Left colon (tissue), 2 donors: Measurements from ENCODE around the gene ATXN1. TPM values are rescaled to one million over a fixed set of nuclear protein-coding genes. Genes with fewer than 3 reads are reported as not detected.
"Not testable (repeated sequence)": the region's sequence is repeated elsewhere in the genome, so short reads cannot be mapped to it uniquely, and the experiment has no call there.

ENCODE experiments used
- ATAC-seq: fragments of 200-7000 bp; cut with Tn5 transposase; one replicate; pipeline ENCODE4 v1.9.1; 2020; ENCODE audit warnings: mild to moderate bottlenecking, moderate library complexity
- DNase-seq, 2 donors: peaks; one replicate each; pipeline ENCODE4 v3.0.0-alpha.2; 2020
- intact Hi-C, 2 donors: fragments of 100-400 bp; cut with DNase I in 1 of 2; cut with micrococcal nuclease in 1 of 2; formaldehyde crosslinking; loops; one replicate each; pipeline versions ENCODE4 v1.11.2 to v1.14.0; 2022; cut with DNase I, micrococcal nuclease
- total RNA-seq, 2 donors: library from RNA; stranded (reverse); fragmentation: NEBNext Ultra II Directional; extraction: Animal tissue kit (Norgen Biotek cat#: 25700); gene quantifications; one replicate each; pipeline ENCODE4 v1.2.1, GENCODE V29; 2021
- donor health status: DM: no; HTN: no; CAD: no.
- donor health status: DM: yes; HTN: yes; CAD: no.

The ATXN1 gene
- total RNA-seq, 2 donors from 2014 or later: 26.9 to 55.1 TPM

GRCh38 chr6:16291739-16292138, 469.5 kb downstream of the ATXN1 start:
- intact Hi-C loops: no loop called here
- DNase-seq: no peak
- no peak for ATAC-seq

GRCh38 chr6:16288163-16288562, 473.1 kb downstream of the ATXN1 start:
- DNase-seq: no peak
- no peak for ATAC-seq
- intact Hi-C loops: no loop called here

- intact Hi-C loops: no loop called here
- ATAC-seq (no peak), DNase-seq (peak in 1 of 2 donors; percentile 18)
These were observed 475.1 kb downstream of the ATXN1 start for GRCh38 chr6:16286151-16286522.

- intact Hi-C loops: no loop called here
- DNase-seq (no peak), ATAC-seq (no peak)
These were observed 475.7 kb downstream of the ATXN1 start for GRCh38 chr6:16285467-16286150.

- intact Hi-C loops: no loop called here
- DNase-seq (no peak), ATAC-seq (no peak)
These were observed 476.8 kb downstream of the ATXN1 start for GRCh38 chr6:16284472-16284871.

DNA sequence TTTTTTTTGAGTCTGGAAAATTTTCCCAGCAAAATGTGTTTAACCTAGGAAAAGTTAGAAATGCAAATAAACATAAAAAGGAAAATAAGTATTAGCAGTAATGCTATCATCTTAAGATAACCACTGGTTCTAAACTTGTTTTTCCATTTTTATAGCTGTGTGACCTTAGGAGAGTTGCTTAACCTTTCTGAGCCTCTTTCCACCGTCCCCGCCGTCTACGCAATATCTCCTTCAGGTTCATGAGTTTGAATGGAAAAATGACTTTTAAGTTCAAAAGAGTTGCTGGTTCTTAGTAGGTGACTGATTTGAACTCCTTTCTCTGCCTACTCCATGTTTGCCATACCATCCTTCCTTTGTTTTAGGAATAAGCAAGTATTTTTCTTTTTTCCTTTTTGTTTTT, 478.9 kb downstream of the ATXN1 start:
- ATAC-seq (no peak), DNase-seq (no peak)
- intact Hi-C loops: no loop called here

DNA sequence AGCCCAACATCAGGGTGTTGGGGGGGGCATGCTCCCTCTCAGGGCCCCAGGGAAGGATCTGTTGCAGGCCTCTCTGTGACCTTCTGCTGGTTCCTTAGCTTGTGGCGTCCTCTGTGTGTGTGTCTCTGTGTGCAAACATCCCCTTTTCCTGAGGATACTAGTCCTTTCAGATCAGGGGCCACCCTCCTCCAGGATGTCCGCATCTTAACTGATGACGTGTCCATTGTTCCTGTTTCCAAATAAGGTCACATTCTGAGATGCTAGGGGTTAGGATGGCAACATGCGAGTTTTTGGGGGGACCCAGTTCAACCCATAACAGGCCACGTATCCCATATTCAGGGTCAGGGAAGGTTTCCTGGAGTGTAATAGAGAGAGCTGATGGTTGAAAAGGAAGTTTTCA, 482.0 kb downstream of the ATXN1 start:
- no peak for ATAC-seq
- no peak for DNase-seq
- intact Hi-C loops: no loop called here

DNA sequence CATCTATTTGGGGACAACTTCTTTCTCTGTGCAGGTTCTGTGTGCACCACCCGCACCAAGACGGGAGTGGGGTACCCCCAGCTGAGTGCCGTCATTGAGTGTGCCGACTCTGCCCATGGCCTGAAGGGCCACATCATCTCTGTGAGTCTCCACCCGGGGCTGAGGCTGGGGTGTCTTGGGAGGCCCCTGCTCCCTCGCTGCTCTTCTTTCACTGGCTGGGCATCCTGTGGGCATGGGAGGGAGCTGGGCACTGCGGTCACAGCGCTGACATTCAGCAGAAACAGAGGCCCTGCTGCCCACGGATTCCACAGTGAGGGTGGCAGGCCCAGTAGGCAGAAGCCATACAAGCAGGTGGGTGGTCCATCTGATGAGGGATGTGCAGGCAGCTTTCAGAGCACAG, 482.5 kb downstream of the ATXN1 start:
- DNase-seq (no peak), ATAC-seq (no peak)
- intact Hi-C loops: no loop called here

GRCh38 chr6:16278048-16278724, 483.1 kb downstream of the ATXN1 start:
- DNase-seq (no peak), ATAC-seq (peak; percentile 55)
- intact Hi-C loops: no loop called here

DNA sequence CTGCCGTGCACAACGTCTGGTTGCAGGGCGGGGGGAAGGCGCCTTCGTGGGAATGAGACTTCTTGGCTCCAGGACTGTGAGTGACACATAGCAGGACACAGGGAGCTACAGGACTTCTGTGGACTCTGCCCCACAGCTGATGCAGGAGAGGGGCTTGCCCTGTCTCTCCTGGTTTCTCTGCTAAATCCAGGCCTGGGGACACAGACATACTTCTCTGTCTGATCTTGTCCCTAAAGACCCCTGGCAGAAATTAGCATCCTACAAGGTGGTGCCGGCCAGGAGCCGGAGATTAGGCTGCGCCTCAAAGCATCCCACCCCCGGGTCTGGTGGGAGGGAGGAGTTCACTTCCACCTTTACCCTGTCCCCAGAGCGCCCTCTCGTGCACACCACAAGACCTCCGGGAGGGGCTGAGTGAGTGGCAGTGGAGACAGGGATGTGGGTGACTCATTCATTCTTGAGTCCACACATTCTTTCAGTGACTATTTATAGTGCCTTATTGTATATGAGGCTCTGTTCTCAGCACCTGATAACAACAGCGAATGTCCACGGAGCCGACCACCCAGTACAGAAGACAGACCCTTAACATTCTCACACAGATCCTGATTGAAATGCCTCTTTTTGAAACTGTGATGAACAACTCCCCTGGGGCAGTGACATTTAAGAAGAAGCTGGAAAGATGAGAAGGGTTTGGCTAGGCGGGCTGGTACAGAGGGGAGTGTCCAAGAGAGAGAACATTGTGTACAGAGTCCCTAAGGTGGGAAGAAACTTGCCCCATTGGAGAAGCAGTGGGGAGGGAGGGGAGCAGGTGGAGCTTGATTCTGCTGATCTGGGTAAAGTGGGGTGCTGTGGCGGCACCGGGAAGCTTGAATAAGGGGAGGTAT, 483.9 kb downstream of the ATXN1 start:
- intact Hi-C loops: no loop called here

DNA sequence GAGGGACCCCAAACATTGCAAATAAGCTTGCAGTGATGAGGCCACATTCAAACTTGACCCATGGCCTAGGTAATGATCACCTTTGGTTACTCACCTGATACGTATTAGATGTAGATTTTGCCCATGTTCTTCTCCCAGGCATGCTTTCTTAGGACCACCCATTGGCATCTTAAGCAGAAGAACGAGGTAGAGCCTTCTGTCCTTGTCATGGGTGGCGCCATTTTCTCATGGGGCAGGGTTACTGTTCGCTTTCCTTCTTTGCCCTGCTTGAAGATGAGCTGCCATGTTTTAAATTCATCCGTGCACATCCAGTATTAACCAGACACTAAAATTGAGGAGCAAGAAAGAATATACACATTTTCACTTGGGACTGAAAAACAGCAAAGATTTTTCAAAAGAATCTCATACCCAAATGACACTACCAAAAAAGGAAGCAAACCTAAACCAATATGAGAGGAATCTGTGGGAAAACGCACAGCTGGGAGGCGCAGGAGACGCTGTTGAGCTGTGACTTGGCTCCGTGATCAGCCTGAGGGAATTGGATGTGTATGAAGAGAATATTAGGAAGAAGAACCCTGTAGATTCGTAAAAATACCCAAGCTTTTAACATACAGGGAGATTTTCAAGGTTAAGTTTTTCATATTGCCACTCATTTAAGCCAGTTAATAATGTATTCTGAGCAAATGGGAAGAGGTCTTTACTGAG, 486.2 kb downstream of the ATXN1 start:
- intact Hi-C loops: no loop called here
- DNase-seq (no peak), ATAC-seq (no peak)

More for the DNA sequence above, 483.9 kb downstream of the ATXN1 start:
- DNase-seq: peak; percentile 51 to 72
- peak; percentile 93 for ATAC-seq

- intact Hi-C loops: no loop called here
- DNase-seq (no peak), ATAC-seq (no peak)
These were observed 486.8 kb downstream of the ATXN1 start for GRCh38 chr6:16274483-16274882.

GRCh38 chr6:16273256-16273655, 488.0 kb downstream of the ATXN1 start:
- ATAC-seq (no peak), DNase-seq (no peak)
- intact Hi-C loops: no loop called here

DNA sequence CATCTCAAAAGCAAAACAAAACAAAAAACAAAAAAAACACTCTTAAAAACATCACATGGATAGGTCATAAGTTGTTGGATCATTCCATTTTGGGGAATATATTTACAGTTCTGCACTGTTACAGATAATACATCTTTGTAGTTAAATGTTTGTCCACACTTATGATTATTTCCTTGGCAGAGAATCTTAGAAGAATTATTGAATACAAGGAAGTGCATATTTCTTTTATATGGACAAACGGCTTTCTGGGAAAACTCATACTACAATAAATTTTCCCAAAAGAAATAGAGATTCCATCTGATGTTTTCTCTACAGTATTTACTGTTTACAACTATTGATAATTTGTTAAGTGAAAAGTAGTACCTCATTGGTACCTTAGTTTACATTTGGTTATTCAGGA, 489.1 kb downstream of the ATXN1 start:
- intact Hi-C loops: no loop called here
- ATAC-seq: no peak

GRCh38 chr6:16271428-16271827, 489.8 kb downstream of the ATXN1 start:
- no peak for DNase-seq
- ATAC-seq: no peak
- intact Hi-C loops: no loop called here

More for the DNA sequence above, 489.1 kb downstream of the ATXN1 start:
- no peak for DNase-seq

DNA sequence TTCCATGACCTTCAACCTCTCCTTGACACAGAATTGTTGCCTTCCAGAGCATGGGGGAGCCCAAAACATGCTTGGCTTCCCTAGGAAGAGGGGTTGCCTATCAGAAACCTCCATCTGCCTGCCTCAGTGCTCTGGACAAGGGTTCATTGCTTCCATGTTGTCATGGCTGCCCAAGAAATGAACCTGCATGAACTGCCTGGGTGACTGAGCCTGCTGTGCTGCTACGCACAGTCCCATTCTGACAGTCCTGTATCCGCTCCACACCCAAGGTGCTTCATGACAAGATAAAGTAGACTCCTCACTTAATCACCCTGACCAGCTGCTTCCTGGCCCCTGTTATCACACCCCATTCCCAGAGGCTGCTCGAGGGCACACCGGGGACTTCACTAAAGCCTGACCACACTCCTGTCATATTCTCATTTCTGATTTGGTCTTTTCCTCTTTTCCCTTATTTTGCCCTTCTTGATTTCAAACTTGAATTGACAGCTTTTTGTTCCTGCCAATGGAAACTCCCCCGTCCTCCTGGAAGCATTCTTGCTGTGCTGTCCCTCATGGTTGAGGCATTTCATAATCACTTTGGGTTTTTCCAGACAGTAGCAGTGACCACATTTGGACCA, 491.0 kb downstream of the ATXN1 start:
- DNase-seq (no peak), ATAC-seq (no peak)
- intact Hi-C loops: no loop called here

DNA sequence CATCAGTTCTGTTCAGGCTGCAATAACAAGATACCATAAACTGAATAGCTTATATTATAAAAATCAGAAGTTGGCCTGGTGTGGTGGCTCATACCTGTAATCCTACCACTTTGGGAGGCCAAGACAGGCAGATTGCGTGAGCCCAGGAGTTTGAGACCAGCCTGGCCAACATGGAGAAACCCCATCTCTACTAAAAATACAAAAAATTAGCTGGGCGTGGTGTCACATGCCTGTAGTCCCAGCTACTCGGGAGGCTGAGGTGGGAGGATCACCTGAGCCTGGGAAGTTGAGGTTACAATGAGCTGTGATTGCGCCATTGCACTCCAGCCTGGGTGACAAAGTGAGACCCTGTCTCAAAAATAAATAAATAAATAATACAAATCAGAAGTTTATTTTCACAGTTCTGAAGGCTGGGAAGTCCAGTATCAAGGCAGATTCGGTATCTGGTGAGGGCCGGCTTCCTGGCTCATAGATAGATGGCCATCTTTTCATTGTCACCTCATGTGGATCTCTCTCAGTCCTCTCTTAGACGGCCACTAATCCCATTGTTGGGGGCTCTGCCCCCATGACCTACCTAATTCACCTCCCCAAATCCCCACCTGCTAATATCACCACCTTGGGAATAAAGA, 491.7 kb downstream of the ATXN1 start:
- ATAC-seq, DNase-seq, intact Hi-C loops: not testable (repeated sequence)
